SK-N-SH treated with all-trans-retinoic acid at 6 μM for 48 hours (cell line): ENCODE measurements around the gene H19.

Experiments used
- ATAC-seq: fragments of 200-7000 bp; cut with Tn5 transposase; 3 replicates; pipeline ENCODE4 v1.9.1; 2020; ENCODE audit warnings: mild to moderate bottlenecking, moderate library complexity
- ARNTL ChIP-seq: fragments of 450-650 bp; formaldehyde crosslinking; IDR thresholded peaks from 2 replicates; pipeline ENCODE4 v1.5.0; 2020; ENCODE audit warnings: low read depth, mild to moderate bottlenecking, moderate library complexity, borderline replicate concordance
- BACH2 ChIP-seq: fragments of 250-450 bp; sonication (Bioruptor Pico); IDR thresholded peaks from 2 replicates; pipeline ENCODE4 v1.9.0; 2021; ENCODE audit warnings: mild to moderate bottlenecking, borderline replicate concordance
- CSDC2 ChIP-seq: fragments of 250-450 bp; sonication (Bioruptor Pico); IDR thresholded peaks from 2 replicates; pipeline ENCODE4 v1.5.0; 2020; ENCODE audit warnings: mild to moderate bottlenecking, moderate library complexity
- ESRRG ChIP-seq: fragments of 250-450 bp; sonication (Bioruptor Pico); IDR thresholded peaks from 2 replicates; pipeline ENCODE4 v1.6.1; 2021; ENCODE audit warnings: mild to moderate bottlenecking
- GLIS3 ChIP-seq: fragments of 250-450 bp; sonication (Bioruptor Pico); IDR thresholded peaks from 2 replicates; pipeline ENCODE4 v1.5.0; 2020; ENCODE audit warnings: mild to moderate bottlenecking, moderate library complexity
- OSR1 ChIP-seq: fragments of 250-450 bp; sonication (Bioruptor Pico); IDR thresholded peaks from 2 replicates; pipeline ENCODE4 v1.8.0; 2022; ENCODE audit warnings: moderate library complexity, mild to moderate bottlenecking, inconsistent platforms
- PATZ1 ChIP-seq: fragments of 250-450 bp; sonication (Bioruptor Pico); IDR thresholded peaks from 2 replicates; pipeline ENCODE4 v1.8.0; 2020; ENCODE audit warnings: mild to moderate bottlenecking, moderate library complexity, borderline replicate concordance
- POU6F1 ChIP-seq: fragments of 250-450 bp; sonication (Bioruptor Pico); IDR thresholded peaks from 2 replicates; pipeline ENCODE4 v1.8.0; 2021; ENCODE audit warnings: low read depth, mild to moderate bottlenecking, moderate library complexity, borderline replicate concordance
- PPARA ChIP-seq: fragments of 250-450 bp; sonication (Bioruptor Pico); IDR thresholded peaks from 2 replicates; pipeline ENCODE4 v1.5.0; 2020; ENCODE audit warnings: mild to moderate bottlenecking, borderline replicate concordance
- RARB ChIP-seq: fragments of 250-450 bp; sonication (Bioruptor Pico); IDR thresholded peaks from 2 replicates; pipeline ENCODE4 v1.8.0; 2021; ENCODE audit warnings: mild to moderate bottlenecking, moderate library complexity
- SNAI2 ChIP-seq: fragments of 250-450 bp; sonication (Bioruptor Pico); IDR thresholded peaks from 2 replicates; pipeline ENCODE4 v1.5.0; 2020; ENCODE audit warnings: mild to moderate bottlenecking, moderate library complexity
- TCF4 ChIP-seq: fragments of 250-450 bp; sonication (Bioruptor Pico); IDR thresholded peaks from 2 replicates; pipeline ENCODE4 v1.8.0; 2021; ENCODE audit warnings: mild to moderate bottlenecking, moderate library complexity, borderline replicate concordance
- TOX ChIP-seq: fragments of 250-450 bp; sonication (Bioruptor Pico); IDR thresholded peaks from 2 replicates; pipeline ENCODE4 v1.8.0; 2021; ENCODE audit warnings: mild to moderate bottlenecking, moderate library complexity, borderline replicate concordance
- TSHZ2 ChIP-seq: fragments of 250-450 bp; sonication (Bioruptor Pico); IDR thresholded peaks from 2 replicates; pipeline ENCODE4 v1.5.0; 2020; ENCODE audit warnings: mild to moderate bottlenecking, moderate library complexity
- ZC3H10 ChIP-seq: fragments of 250-450 bp; sonication (Bioruptor Pico); IDR thresholded peaks from 2 replicates; pipeline ENCODE4 v1.5.1; 2021; ENCODE audit warnings: mild to moderate bottlenecking, moderate library complexity
- ZFP3 ChIP-seq: fragments of 250-450 bp; sonication (Bioruptor Pico); IDR thresholded peaks from 2 replicates; pipeline ENCODE4 v1.5.0; 2020; ENCODE audit warnings: mild to moderate bottlenecking, moderate library complexity
- ZNF565 ChIP-seq: fragments of 450-650 bp; formaldehyde crosslinking; conservative IDR thresholded peaks from 2 replicates; pipeline ENCODE4 v1.5.0; 2020; ENCODE audit warnings: low read depth, mild to moderate bottlenecking, moderate library complexity
- ZNF70 ChIP-seq: fragments of 450-650 bp; formaldehyde crosslinking; IDR thresholded peaks from 2 replicates; pipeline ENCODE4 v1.5.0; 2020; ENCODE audit warnings: mild to moderate bottlenecking, moderate library complexity
- TF ChIP-seq, protein P1 (sequence below): fragments of 250-450 bp; sonication (Bioruptor Pico); IDR thresholded peaks from 2 replicates; pipeline ENCODE4 v1.5.1; 2020; ENCODE audit warnings: low read depth, mild to moderate bottlenecking, moderate library complexity
- TF ChIP-seq, protein P2 (sequence below): fragments of 250-450 bp; sonication (Bioruptor Pico); IDR thresholded peaks from 2 replicates; pipeline ENCODE4 v1.5.1; 2021; ENCODE audit warnings: mild to moderate bottlenecking, moderate library complexity

H19 gene

GRCh38 chr11:1987024-1987423 is 10.6 kb downstream of the H19 start:
- ATAC-seq = no peak
- no peak for TF ChIP-seq RARB (CRISPR knock-in tag)
- TF ChIP-seq GLIS3 = no peak
- no peak for TF ChIP-seq TOX (CRISPR knock-in tag)
- TF ChIP-seq SNAI2 (CRISPR knock-in tag) = no peak

DNA sequence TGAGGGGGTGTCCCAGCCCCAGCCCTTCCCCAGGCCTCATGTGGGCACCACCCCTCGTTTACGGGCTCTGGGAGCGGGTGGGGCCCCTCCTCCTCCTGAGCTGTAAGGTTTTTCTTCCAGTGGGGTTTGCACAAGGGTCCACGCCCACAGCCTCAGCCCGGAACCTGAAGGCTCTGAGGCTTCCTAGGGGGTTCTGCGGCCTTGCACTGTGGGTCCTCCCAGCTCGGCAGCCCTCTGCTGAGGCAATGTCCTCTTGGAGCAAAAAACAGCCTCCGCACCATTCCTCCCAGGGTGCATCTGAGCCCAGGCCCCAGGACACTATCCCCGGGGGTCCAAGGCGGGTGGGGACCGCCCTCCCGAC is 14.1 kb downstream of the H19 start:
- TF ChIP-seq ESRRG (CRISPR knock-in tag) (no peak), BACH2 (no peak)
- no peak for ATAC-seq

- no peak for TF ChIP-seq ARNTL (CRISPR knock-in tag)
- no peak for ATAC-seq
Observed at GRCh38 chr11:1982873-1983600, 14.6 kb downstream of the H19 start.

GRCh38 chr11:1979607-1980006 is 18.0 kb downstream of the H19 start:
- no peak for ATAC-seq
- TF ChIP-seq ARNTL (CRISPR knock-in tag) (no peak), CSDC2 (no peak), ZFP3 (CRISPR knock-in tag) (no peak), PPARA (CRISPR knock-in tag) (no peak), SNAI2 (CRISPR knock-in tag) (no peak), GLIS3 (no peak), OSR1 (CRISPR knock-in tag) (no peak), ZNF565 (CRISPR knock-in tag) (no peak), ZC3H10 (CRISPR knock-in tag) (no peak), POU6F1 (no peak), RARB (CRISPR knock-in tag) (no peak), PATZ1 (CRISPR knock-in tag) (no peak), ESRRG (CRISPR knock-in tag) (no peak), ZNF70 (no peak), TSHZ2 (no peak), BACH2 (no peak), TOX (CRISPR knock-in tag) (no peak), TCF4 (CRISPR knock-in tag) (no peak)
- TF ChIP-seq, protein P1, sequence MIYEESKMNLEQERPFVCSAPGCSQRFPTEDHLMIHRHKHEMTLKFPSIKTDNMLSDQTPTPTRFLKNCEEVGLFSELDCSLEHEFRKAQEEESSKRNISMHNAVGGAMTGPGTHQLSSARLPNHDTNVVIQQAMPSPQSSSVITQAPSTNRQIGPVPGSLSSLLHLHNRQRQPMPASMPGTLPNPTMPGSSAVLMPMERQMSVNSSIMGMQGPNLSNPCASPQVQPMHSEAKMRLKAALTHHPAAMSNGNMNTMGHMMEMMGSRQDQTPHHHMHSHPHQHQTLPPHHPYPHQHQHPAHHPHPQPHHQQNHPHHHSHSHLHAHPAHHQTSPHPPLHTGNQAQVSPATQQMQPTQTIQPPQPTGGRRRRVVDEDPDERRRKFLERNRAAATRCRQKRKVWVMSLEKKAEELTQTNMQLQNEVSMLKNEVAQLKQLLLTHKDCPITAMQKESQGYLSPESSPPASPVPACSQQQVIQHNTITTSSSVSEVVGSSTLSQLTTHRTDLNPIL (CRISPR knock-in tag) = no peak
- TF ChIP-seq, protein P2, sequence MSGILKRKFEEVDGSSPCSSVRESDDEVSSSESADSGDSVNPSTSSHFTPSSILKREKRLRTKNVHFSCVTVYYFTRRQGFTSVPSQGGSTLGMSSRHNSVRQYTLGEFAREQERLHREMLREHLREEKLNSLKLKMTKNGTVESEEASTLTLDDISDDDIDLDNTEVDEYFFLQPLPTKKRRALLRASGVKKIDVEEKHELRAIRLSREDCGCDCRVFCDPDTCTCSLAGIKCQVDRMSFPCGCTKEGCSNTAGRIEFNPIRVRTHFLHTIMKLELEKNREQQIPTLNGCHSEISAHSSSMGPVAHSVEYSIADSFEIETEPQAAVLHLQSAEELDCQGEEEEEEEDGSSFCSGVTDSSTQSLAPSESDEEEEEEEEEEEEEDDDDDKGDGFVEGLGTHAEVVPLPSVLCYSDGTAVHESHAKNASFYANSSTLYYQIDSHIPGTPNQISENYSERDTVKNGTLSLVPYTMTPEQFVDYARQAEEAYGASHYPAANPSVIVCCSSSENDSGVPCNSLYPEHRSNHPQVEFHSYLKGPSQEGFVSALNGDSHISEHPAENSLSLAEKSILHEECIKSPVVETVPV (CRISPR knock-in tag) = no peak
